ENCODE data around the gene SH2D3C. TPM values are rescaled to one million over a fixed set of nuclear protein-coding genes. Genes with fewer than 3 reads are reported as not detected.

SH2D3C gene
- total RNA-seq = not detected in 2 replicates

GRCh38 chr9:127778280-127779135, at the start of gene SH2D3C:
TSS of gene SH2D3C (minus strand) at chr9:127778666. CDS start at chr9:127778627, 39 bp downstream.

GRCh38 chr9:127802576-127803443, 24.3 kb upstream of the SH2D3C start, which contains the start of gene FPGS:
TSS of gene FPGS (plus strand) at chr9:127802882. CDS start at chr9:127802925, 43 bp downstream.

GRCh38 chr9:127785933-127786772, 7.7 kb upstream of the SH2D3C start, which contains the start of gene CDK9:
TSS of gene CDK9 (plus strand) at chr9:127786034. CDS start at chr9:127786149, 115 bp downstream.

GRCh38 chr9:127734747-127735529, 43.5 kb downstream of the SH2D3C start, which contains the start of gene TOR2A:
TSS of gene TOR2A (minus strand) at chr9:127735294. CDS start at chr9:127735270, 24 bp downstream.

GRCh38 chr9:127715470-127716337, 62.8 kb downstream of the SH2D3C start, which contains the start of the genes PTRH1 and TTC16:
TSS of gene PTRH1 (minus strand) at chr9:127715663. CDS start at chr9:127715639, 24 bp downstream.
TSS of gene TTC16 (plus strand) at chr9:127716079. CDS start at chr9:127716146, 67 bp downstream.

GRCh38 chr9:127706836-127707241, 71.6 kb downstream of the SH2D3C start, which contains the start of gene CFAP157:
TSS of gene CFAP157 (plus strand) at chr9:127706988. CDS start at chr9:127707032, 44 bp downstream.

Other genes starting within 250 kb of the SH2D3C start
- gene STXBP1, start 166.4 kb downstream of the SH2D3C start, total RNA-seq = 21.3 and 23.2 TPM in 2 replicates
- 0.09 and 0.16 TPM in 2 replicates for gene CFAP157, start 71.7 kb downstream of the SH2D3C start, total RNA-seq
- 17.3 and 27.4 TPM in 2 replicates for gene PTRH1, start 63.0 kb downstream of the SH2D3C start, total RNA-seq
- 0.16 TPM in 1 of 2 replicates, not detected in the other for gene TTC16, start 62.6 kb downstream of the SH2D3C start, total RNA-seq
- gene TOR2A, start 43.4 kb downstream of the SH2D3C start, total RNA-seq = 1.7 and 2.7 TPM in 2 replicates
- gene CDK9, start 7.4 kb upstream of the SH2D3C start, total RNA-seq = 35.8 and 52.8 TPM in 2 replicates
- gene FPGS, start 24.2 kb upstream of the SH2D3C start, total RNA-seq = 52.9 and 54.1 TPM in 2 replicates
- gene ENG, start 76.0 kb upstream of the SH2D3C start, total RNA-seq = 11.0 and 13.9 TPM in 2 replicates
- gene AK1, start 99.0 kb upstream of the SH2D3C start, total RNA-seq = 45.9 and 81.7 TPM in 2 replicates
- 50.9 and 61.2 TPM in 2 replicates for gene ST6GALNAC6, start 120.9 kb upstream of the SH2D3C start, total RNA-seq
- 23.0 and 24.5 TPM in 2 replicates for gene ST6GALNAC4, start 138.4 kb upstream of the SH2D3C start, total RNA-seq
- 3.5 and 4.3 TPM in 2 replicates for gene PIP5KL1, start 152.1 kb upstream of the SH2D3C start, total RNA-seq
- gene DPM2, start 159.2 kb upstream of the SH2D3C start, total RNA-seq = 9.6 and 11.2 TPM in 2 replicates
- 7.1 and 14.7 TPM in 2 replicates for gene EEIG1, start 202.3 kb upstream of the SH2D3C start, total RNA-seq

Measured in bronchial smooth muscle cell (primary cell).